ENCODE measurements around the gene SWAP70.
"Not testable (repeated sequence)": the region's sequence is repeated elsewhere in the genome, so short reads cannot be mapped to it uniquely, and the experiment has no call there.

Gene SWAP70

DNA sequence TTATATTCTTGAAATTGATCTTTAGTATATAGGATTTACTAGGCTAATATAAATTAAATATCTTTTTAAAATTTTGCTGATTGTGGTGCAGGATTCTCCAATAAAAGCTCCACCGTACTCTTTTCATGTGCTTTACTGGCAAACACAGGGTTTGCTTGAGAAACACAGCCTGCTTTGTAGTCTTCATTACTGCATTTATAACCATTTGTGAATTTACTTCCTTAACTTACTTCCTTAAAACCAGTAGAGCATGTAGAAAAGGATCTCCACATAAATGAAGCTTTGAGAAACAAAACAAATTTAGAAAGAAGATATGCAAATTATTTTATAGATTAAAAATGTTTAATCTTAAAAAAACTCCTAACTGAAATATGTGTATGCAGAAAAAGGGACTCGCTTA, 28.8 kb downstream of the SWAP70 start:
- DNase-seq (ENCODE audit: low read depth): no peak

DNA sequence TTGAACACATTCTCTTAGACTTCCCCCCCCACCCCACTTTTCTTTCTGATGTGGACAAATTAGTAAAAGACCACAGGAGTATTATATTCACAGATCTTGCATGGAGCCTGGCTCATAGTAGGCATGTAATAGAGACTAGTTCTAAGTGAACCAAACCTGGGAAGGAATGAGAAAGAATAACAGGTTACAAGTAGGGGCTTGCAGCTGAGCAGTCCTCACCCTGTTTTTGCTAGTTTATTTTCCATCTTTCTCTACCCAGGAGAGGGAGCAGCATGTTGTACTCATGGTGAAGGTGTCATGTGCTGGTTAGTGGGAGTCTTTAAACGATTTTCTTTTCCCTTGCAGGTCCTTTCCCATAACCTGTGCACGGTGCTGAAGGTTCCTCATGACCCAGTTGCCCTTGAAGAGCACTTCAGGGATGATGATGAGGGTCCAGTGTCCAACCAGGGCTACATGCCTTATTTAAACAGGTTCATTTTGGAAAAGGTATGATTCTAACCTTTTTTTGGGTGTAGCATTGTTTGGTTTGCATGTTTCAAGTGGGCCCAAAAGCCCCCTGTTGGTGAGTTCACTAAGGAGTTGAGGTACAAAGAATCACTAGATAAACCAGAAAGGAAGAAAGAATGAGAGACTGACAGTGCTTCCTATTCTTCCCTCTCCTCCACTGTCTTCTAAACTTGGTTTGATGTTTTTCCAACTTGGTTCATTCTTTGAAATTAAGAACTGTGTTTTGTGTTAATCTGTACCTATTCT, 30.1 kb downstream of the SWAP70 start:
- DNase-seq (ENCODE audit: low read depth): no peak

DNA sequence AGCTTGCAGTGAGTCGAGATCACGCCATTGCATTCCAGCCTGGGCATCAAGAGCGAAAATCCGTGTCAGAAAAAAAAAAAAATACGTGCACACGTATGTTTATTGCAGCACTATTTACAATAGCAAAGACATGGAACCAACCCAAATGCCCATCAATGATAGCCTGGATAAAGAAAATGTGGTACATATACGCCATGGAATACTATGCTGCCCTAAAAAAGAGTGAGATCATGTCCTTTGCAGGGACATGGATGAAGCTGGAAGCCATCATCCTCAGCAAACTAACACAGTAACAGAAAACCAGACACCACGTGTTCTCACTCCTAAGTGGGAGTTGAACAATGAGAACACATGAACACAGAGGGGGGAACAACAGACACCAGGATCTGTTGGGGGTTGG, 31.4 kb downstream of the SWAP70 start:
- DNase-seq (ENCODE audit: low read depth): not testable (repeated sequence)

DNA sequence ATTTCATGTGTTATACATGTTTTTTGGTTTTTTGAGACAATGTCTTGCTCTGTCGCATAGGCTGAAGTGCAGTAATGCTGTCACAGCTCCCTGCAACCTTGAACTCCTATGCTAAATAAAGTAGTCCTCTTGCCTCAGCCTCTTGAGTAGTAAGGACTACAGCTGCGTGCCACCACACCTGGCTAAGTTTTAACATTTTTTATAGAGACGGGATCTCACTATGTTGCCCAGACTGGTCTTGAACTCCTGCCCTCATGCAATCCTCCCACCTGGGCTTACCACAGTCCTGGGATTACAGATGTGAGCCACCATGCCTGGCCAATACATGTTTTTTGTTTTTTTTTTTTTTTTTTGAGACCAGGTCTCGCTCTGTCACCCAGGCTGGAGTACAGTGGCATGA, 33.9 kb downstream of the SWAP70 start:
- no peak for DNase-seq (ENCODE audit: low read depth)

DNA sequence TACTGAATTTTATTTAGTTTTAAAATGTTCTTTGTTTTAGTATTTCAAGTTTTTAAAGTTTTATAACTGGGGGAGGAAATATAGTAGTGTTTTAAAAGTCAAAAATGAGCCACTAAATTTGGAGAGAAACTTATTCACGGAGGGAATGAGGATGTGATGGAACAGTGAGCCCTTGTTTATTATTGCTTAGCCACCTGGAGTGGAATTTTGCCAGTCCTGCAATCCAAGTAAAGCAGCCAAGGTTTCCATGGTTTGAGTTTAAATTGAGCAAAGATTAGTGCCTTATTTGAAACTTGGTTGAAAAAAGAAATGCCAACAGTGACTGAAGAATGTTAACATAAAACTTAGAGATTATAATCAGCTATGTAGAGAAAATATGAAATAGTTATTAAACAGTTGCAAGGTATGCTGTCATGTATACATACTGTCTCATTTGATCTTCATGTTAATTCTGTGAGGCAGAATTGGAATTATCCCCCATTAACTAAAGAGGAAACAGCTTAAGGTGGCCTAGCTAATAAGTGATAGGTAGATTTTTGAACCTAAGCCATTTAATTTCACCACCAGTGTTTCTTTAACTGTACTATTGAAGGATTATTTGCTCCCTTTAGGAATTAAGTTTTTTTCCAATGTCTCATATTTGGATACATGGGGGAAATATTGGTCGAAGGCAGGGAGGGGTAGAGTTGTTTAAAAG, 36.4 kb downstream of the SWAP70 start:
- no peak for DNase-seq (ENCODE audit: low read depth)

DNA sequence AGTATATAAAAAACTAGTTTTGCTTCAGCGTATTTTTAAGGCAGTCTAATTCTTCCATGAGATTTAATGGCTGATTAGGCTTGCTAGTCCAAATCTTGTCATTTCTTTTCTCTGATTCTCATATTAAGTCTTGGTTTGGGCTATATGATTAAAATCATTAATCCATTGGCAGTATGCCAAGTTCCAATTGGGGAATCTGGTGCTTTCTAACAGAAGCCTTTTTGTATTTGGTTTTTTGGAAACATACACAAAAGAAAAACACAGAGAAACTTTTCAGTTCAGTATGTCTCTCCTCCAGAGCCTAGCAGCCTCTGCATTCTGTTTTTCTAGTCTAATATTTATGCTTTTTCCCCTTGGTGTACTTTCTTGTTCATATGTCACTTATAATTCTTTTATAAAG, 37.9 kb downstream of the SWAP70 start:
- no peak for DNase-seq (ENCODE audit: low read depth)

DNA sequence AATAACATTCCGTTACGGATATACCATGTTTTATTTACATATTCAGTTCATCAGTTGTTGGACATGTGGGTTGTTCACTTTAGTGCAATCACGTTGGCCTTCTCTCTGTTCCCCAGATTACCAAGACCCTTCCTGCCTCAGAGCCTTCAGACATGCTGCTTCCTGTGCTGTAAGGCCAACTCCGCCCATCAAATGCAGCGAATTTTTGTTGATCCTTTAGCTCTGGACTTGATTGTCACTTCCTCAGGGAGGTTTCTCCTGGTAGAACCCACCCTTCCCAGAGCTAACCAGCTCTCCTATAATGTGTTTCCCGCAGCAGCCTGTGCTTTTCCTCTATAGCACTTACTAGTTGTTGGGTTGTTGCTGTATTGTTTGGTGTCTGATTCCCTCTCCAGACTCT, 39.4 kb downstream of the SWAP70 start:
- no peak for DNase-seq (ENCODE audit: low read depth)

DNA sequence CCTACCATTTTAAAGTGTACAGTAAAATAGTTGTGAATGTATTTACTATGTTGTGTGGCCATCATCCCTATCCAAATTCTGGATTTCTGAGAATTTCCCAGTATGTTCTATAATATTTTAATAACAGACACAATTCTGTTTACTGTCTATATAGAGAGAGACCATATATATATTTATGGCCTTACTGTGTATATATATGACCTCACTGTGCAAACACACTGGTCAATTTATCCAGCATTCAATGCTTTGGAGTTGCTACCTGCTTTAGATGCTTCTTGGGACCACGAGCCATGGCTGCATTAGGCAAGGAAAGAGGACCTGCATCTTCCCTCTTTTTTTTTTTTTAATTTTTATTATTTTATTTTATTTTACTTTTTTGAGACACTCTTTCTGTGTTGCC, 40.2 kb downstream of the SWAP70 start:
- DNase-seq (ENCODE audit: low read depth): no peak

DNA sequence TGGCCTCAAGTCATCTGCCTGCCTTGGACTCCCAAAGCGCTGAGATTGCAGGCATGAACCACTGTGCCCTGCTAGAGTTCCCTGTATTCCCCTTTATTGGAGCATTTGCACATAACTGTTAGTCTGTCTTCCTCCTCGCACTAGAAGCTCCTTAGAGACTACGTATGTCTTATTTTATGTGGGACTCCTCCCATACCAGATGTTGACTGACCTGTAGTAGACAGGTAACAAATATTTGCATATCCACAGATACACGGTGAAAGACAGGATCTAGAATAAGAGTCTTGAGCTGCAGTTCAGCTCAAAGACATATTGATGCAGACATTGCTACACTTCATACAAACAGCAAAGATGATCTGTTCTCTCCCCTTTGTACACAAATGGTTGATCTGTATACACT, 40.7 kb downstream of the SWAP70 start:
- no peak for DNase-seq (ENCODE audit: low read depth)

DNA sequence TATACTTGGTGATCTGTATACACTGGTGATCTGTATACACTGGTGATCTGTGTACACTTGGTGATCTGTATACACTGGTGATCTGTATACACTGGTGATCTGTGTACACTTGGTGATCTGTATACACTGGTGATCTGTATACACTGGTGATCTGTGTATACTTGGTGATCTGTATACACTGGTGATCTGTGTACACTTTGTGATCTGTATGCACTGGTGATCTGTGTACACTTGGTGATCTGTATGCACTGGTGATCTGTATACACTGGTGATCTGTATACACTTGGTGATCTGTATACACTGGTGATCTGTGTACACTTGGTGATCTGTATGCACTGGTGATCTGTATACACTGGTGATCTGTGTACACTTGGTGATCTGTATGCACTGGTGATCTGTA, 41.5 kb downstream of the SWAP70 start:
- not testable (repeated sequence) for DNase-seq (ENCODE audit: low read depth)

DNA sequence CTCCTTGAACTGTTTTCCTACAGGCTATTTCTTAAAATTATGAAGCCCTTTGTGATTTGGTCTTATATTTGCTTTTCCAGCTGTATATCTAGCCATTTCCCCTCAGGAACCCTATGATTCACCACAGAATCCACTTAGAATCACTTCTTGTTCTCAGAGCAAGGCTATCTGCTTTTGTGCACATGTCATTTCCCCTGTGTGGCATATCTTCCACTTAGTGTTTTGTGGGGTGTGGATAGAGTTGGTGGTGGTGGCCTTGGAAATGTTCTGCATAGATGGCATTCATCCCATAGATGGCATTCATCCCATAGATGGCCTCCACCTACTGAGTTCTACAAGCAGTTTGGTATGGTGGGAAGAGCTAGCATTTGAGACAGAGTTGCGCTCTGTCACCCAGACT, 44.7 kb downstream of the SWAP70 start:
- no peak for DNase-seq (ENCODE audit: low read depth)

DNA sequence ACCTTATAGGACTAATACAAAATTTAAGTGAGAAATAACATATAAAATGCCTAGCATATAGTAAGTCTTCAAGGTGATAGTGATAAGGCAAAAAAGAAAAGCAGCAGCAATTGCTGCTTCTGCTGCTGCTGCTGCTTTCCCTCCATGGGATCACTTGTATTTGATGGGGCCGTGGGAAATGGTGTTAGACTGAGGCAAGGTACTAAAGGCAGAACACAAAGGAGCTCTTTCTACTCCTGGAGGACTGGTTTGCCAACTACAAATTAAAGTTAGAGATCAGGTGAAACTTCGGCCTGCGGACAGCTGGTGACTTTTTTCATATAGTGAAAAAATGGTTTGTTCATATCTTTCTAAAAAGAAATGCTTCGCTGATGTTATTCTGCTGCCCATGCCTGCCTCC, 46.3 kb downstream of the SWAP70 start:
- DNase-seq (ENCODE audit: low read depth): no peak

DNA sequence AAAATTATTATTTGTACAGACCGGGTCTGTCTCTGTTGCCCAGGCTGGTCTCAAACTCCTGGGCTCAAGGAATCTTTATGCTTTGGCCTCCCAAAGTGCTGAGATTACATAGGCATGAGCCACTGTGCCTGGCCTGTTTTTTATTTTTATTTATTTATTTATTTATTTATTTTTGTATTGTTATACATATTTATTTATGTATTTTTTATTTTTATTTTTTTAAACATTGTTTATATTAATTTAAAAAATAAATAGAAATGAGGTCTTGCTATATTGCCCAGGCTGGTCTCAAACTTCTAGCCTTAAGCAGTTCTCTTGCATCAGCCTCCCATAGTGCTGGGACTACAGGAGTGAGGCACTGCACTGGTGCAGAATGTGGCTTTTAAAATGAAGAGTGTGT, 47.0 kb downstream of the SWAP70 start:
- DNase-seq (ENCODE audit: low read depth): no peak

DNA sequence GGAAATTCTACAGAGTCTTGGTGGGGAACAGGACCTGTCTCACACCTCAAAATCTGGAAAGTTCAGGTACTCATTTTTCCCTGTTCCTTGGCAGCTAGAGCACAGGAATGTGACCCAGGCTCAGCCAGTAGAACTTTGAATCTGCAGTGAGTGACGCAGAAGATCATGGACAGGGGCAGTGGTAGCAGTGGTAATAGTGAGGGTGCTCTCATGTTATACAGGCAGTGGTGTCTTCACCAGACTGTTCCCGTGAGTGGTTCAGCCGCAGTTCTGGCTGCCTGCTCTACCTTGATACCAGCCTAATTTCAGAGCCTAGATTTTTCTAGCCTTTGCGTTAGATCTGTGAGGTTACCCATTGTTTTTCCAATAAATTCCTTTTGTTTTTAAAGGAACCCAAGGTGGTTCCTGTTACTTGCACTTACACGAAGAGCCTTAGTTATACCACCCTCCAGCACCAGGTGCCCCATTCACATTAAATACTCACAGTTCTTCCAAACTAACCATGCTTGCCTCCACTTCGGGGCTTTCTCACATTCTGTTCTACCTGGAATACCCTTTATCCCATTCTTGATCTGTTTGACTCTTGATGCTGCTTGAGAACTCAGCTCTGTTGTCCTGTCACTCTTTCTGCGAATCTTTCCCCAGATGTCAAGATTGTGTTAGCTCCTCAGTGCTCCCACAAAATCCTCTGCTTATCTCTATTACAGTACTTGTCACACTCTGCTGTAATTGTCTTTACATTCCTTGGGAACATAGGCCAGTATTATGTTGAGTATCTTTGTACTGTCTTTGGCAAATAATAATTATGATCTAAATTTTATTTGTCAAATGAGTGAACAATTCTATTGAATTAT, 47.8 kb downstream of the SWAP70 start:
- no peak for DNase-seq (ENCODE audit: low read depth)

DNA sequence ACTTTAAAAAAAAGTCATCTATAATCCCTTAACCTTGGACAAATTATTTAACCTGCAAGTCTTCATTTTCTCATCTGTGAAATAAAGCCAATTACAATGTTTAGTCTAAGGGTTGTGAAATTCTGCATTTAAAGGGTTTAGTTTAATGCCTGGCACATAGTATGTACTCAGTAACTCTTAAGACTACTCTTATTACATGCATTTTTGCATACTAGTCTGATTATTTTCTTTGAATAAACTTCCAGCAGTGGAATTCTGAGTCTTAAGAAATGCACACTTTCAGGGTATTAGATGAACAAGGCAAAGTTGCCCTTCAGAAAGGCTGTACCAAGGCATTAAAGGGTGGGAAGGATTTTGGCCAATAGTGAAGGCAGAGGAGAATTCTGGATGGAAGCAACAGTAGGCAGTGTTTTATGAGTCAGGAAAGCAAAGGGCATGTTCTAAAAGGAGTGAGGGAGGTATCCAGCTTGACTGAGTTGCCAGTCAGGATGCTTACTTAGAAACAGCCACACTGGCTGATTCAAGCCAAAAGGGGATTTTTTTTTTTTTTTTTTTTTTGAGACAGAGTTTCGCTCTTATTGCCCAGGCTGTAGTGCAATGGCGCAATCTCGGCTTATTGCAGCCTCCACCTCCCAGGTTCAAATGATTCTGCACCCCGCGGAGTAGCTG, 50.5 kb downstream of the SWAP70 start:
- no peak for DNase-seq (ENCODE audit: low read depth)

DNA sequence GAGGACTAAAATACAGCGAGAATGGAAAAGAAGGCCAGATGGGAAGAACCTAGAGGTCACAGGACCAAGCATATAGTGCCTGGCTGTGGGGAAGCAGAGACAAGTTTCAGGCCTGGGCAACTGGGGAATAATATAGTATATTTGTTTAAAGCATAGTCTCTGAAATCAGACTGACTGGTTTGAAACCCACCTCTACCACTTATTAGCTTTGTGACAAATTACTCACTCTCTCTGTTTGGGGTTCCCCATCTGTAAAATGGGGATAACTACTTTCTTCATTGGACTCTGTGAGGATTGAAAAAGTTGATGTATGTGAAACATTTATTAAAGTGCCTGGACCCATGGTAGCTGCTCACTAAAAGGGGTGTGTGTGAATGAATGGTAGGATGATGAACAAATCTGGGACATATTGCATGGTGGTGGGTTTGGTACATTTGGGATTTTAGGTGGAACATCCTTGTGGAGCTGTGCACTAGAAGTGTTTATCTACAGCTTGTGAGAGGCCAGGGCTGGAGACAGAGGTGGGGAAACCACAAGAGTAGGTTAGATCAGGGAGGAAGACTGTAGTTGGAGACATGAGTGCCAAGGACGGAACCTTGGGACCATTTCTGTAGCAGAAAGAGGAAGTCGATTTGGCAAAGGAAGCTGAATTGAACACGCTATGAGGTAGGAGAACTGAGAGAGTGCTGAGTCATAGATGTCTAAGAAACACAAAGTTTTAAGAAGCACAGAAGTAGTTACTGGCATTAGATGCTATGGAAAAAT, 52.6 kb downstream of the SWAP70 start:
- no peak for DNase-seq (ENCODE audit: low read depth)

DNA sequence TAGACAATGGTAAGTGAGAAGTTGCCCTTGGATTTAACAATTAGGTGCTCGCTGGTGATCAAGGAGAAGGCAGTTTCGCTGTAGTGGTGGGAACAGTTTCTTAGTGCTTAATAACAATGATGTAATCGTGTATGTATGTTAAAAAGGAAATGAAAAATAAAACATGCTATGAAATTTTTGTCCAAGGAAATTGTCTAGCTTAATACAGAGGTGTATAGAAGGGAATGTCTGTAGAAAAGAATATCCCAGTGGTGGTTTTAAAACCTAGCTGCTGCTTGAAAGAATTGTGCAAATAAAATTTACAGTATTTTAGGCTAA, 53.1 kb downstream of the SWAP70 start:
- no peak for DNase-seq (ENCODE audit: low read depth)

DNA sequence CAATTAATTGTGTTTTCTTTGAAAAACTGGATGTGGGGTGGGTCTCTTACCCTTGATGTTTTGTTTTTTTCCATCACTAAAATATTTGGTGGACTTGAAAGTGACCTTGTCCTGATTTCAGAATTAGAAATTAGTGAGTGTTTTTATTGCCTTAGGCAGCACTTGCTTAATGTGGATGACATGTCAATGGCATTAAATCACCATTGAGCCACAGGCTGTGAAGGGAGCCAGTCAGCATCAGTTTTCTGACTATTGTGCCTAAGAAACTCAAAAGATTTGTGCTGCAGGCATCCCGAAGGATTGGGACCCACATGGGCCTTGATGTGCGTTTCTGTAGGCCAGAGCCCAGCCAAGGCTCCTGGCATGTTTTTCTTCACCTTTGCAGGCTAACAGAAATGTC, 53.8 kb downstream of the SWAP70 start:
- no peak for DNase-seq (ENCODE audit: low read depth)

DNA sequence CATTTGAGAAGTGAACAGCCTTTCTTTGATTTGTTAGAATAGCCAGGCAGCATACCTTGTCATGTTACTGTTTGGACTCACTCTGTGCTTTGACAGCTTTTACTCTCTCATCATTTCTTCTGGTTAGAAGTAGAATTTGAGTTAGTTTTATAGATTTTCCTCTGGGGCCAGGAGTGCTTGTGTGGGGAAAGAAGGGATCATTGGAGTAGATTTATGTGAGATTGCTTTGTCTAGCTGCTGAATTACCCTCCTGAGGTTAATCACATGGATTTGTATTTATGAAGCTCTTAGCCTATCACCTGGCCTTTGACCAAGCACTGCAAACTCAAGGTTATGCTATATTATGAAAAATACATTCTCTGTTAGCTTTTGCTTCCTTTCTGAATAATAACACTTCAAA, 54.3 kb downstream of the SWAP70 start:
- no peak for DNase-seq (ENCODE audit: low read depth)

DNA sequence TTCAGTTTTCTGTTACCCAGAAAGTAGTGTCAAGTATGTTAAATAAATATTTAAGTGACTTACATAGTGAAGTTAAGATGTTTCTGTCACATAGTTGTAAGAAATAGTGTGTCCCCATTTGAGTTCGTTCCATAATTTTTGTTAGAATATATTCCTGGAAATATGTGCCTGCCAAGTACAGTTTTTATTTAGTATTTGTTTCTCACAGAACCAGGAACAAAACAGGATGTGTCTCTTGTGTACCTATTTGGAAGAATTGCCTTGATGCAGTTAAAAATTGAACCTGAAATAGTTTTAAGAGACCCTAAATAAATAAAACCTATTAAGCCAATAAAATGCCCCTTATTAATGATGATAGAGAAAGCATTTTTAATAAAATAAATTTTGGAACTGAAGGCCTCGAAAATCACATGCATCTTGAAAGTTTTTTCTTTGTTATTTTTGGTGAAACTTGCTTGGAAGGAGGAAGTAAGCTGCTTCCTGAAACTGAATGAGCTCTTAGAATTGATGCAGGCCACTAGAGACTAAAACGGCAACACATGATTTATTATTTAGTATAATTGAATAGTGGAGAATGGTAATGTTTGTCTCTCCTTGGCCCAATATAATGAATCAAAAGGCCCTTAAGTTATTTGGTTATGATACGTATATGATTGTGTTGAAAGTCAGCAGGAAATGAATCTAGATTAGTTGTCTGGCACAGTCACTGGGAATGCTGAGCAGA, 55.9 kb downstream of the SWAP70 start:
- DNase-seq (ENCODE audit: low read depth): no peak

DNA sequence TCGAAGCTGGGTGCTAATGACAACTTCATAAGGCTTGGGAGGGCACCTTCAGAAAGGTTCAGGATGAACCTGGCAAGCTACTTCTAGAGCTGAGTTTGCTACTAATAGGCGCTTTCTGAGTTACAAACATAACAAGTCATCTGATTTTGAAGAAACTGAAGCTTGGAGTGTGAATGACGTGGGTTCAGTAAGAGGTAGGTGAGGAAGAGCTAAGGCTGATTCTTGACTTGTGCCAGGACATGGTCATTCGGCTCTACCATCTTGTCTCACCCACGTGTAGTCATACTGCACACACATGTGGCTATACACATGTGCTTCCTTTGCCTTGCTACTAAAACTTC, 56.4 kb downstream of the SWAP70 start:
- no peak for DNase-seq (ENCODE audit: low read depth)

All from activated T-cell treated with anti-CD3 and anti-CD28 coated beads for 1 hour (primary cell).